HG02981 (cell line): ENCODE data around the gene PGC.

Experiments used
- ATAC-seq: cut with Tn5 transposase; IDR thresholded peaks from one replicate; pipeline ENCODE4 v1.9.1; 2021; ENCODE audit warnings: mild to moderate bottlenecking, moderate library complexity; ENCODE audit not compliant: unreplicated experiment

PGC gene

GRCh38 chr6:41702089-41702745 lies 45.0 kb downstream of the PGC start:
- no peak for ATAC-seq

GRCh38 chr6:41700463-41701347 lies 46.5 kb downstream of the PGC start:
- ATAC-seq: no peak

GRCh38 chr6:41699063-41699462 lies 48.1 kb downstream of the PGC start:
- ATAC-seq: no peak

- ATAC-seq: no peak
Measured at GRCh38 chr6:41697861-41698781, 49.1 kb downstream of the PGC start.

- no peak for ATAC-seq
Measured at GRCh38 chr6:41696788-41697187, 50.4 kb downstream of the PGC start.

- no peak for ATAC-seq
Measured at GRCh38 chr6:41695825-41696224, 51.4 kb downstream of the PGC start.

- no peak for ATAC-seq
Measured at GRCh38 chr6:41694815-41695526, 52.2 kb downstream of the PGC start.

GRCh38 chr6:41693281-41694240 lies 53.6 kb downstream of the PGC start:
- ATAC-seq: no peak

GRCh38 chr6:41692730-41693129 lies 54.5 kb downstream of the PGC start:
- ATAC-seq: no peak

GRCh38 chr6:41692080-41692675 lies 55.0 kb downstream of the PGC start:
- no peak for ATAC-seq

- no peak for ATAC-seq
Measured at GRCh38 chr6:41691426-41692079, 55.6 kb downstream of the PGC start.

GRCh38 chr6:41690541-41691330 lies 56.5 kb downstream of the PGC start:
- no peak for ATAC-seq

- no peak for ATAC-seq
Measured at GRCh38 chr6:41689171-41690008, 57.8 kb downstream of the PGC start.

- ATAC-seq: no peak
Measured at GRCh38 chr6:41688256-41688965, 58.8 kb downstream of the PGC start.

GRCh38 chr6:41687501-41688175 lies 59.6 kb downstream of the PGC start:
- no peak for ATAC-seq
